ENCODE data around the gene UBE2M.
A peak's percentile ranks its signal among the peaks of the same experiment; 100 is the strongest.

The UBE2M gene

DNA sequence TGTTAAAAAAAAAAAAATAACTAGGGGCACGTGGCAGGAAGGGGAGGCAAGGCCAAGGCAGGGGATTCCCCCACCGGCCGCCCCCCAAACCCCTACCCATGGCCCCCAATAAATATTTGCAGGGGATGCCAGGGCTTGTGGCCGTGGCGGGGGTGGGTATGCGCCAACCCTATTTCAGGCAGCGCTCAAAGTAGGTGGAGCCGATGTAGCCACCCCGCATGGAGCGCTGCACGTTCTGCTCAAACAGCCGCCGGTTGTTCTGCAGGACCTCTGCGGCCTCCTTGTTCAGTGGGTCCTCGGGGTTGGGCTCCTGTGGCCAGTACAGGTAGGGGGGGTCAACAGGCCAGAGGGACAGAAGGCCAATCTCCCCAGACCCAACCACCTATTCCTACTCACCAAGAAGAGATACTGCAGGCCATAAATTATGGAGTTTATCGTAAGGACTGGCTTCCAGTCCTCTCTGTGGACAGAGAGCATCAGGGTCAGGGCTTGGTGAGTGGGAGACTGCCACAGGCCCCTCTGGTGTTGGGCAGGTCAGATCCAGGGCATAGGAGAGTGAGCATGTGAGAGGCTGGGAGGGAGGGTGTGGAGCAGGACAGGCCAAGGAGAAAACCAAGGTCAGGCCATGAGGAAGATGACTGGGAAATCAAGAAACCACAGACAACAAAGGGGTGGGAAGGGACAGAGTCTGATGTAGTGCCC lies 2.3 kb downstream of the UBE2M start:
- DNase-seq (ENCODE audit: low read depth in 1 of 2, low spot score in 1 of 2) = no peak

DNA sequence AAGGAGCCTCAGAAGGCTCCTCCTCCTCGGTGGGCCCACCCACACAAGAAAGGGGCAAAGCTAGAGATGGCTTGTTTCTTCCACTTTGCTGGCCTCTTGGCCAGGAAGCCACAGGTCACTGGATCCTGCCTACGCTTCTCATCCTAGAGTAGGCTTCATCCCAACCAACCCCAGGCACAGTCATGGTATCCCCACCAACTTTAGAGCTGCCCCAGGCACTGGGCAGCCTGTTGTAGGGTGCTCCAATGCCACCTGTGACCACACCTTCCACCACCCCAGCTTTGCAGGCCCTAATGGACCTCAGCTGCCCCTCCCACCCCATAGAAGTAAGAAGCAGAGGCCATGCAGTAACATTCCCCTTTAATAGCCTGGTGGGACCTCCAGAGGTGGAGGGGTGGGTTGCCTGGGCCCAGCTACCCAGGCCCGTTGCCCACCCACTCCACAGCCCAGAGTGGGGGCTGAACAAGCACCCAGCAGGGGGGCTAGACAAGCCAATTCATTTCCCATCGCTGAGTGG lies 3.0 kb downstream of the UBE2M start:
- no peak for DNase-seq (ENCODE audit: low read depth in 1 of 2, low spot score in 1 of 2)

DNA sequence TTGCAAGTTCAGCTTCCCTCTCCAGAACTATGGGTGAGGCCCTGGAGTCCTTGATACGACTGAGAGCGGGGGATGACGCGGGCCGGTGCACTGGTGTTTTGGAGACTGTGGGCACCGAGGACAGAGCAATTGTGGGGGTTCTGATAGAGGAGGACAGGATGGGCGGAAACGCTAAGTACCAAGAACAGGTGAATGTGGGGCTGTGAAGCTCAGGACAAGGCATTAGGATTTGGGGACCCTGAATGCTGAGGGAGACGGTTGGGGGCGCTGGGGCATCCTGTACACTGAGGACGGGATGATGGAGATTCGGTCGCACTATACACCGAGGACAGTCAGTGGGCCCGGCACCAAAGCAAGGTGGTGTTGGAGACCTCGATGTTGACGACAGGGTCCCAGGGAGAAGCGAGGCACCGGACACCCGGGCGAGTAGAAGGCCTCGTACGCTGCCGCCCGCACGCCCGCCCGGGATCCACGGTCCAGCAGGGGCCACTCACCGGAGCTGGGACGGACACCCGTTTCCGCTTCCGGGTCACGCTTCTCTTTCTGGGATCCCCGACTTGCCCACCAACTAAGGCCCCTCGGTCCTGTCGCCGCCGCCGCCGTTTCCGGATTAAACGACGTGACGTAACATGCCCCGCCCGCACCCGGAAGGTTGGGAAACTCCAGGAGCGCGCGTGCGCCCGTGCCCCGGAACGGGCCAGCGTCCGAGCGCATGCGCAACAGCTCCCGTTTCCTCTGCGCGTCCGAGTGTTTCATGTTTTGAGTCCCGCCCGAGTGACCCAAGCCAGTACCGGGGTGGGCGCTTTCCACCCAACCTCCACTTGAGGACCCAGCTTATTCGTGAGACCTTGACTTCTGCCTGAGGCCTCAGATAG lies 3.7 kb downstream of the UBE2M start, which contains the start of gene CHMP2A:
Gene CHMP2A (minus strand): TSS at position 612 of the 875 bp plus-strand sequence. CDS start 893 bp downstream, outside the sequence.
- peak; percentile 95 to 97 for DNase-seq (ENCODE audit: low read depth in 1 of 2, low spot score in 1 of 2)

DNA sequence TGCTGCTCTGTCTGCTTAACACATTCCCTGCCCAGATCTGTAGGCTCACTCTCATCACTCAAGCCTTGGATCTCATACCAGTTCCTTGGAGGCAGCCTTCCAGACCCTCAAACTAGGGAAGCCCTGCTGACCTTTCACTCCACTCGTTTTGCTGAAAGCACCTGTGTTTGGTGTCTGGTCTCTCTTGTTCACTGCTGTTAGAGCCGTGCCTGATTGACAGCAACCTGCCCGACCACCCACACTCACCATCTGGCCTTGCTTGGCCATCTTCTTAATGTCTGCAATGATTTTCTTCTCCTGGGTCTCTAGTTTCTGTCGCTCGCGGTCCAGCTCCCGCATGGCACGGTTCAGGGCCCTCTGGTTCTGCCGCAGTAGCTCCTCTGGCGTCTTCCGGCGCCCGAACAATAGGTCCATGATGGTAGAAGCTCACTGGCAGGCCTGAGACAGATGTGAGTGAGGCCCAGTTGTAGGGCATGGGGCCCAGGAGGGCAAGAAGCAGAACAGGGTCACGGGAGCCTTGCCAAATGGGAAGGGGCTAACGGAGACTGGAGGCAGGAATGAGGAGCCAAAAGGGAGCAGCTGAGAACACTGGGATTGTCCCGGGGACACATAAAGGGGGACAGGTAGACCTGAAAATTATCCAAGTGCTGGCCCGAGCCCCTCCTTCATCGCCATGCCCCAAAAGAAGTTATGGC lies 4.5 kb downstream of the UBE2M start:
- no peak for DNase-seq (ENCODE audit: low read depth in 1 of 2, low spot score in 1 of 2)

DNA sequence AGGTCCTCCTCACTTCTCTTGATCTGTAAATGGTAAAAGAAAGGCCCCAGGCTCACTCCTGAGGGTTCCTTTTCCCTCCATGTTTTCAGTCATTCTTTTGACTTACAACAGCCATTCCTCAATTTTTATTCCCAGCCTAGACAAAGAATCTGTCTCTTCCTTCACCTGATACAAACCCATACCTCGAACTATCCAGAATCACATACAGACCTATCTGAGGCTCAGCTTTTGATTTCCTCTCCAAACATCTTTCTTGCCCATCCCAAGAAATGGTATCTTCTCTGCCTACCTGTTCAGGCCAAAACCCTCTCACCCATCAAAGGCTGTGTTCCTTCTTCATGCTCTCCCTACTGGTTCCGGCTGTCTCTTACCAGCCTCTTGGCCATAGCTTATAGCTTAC lies 5.8 kb downstream of the UBE2M start:
- no peak for DNase-seq (ENCODE audit: low read depth in 1 of 2, low spot score in 1 of 2)

DNA sequence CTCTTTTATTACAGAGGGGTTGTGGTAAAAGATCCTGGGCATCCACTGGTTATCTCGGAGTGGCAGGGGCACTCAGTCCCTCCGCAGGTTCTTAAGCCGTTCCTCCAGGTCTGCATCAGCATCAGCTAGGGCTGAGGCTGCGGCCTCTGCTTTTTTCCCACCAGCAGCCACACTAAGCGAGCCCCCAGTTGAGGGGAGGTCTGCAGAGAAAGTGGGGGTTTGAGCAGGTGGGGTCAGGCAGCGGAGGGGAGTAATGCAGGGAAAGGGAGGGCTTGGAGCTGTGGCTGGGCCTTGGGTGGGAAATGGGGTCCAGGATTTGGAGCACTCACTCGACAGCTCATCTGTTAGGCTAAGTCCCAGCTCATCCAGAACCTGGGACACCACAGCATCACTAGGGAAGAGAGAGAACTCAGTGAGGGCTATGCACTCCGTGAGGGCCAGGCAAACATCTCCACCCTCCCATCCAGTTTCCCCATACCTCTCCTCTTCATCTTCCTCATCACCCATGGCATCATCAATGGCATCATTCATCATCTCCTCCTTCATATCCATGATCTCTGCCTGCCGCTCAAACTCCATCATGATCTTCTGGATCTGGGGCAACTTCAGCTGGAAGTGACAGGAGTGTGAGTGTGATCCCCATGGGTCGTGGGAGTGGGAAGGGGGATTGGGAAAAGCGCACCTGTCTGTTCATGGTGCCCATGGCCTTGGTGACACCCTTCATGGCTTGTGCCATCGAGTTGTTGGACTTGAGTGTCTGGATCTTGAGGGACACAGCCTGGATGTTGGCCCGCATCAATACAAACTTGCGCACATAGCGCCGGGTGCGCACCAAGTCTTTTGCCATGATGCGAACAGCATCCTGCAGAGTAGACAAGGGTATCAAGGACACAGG lies 6.6 kb downstream of the UBE2M start:
- no peak for DNase-seq (ENCODE audit: low read depth in 1 of 2, low spot score in 1 of 2)

DNA sequence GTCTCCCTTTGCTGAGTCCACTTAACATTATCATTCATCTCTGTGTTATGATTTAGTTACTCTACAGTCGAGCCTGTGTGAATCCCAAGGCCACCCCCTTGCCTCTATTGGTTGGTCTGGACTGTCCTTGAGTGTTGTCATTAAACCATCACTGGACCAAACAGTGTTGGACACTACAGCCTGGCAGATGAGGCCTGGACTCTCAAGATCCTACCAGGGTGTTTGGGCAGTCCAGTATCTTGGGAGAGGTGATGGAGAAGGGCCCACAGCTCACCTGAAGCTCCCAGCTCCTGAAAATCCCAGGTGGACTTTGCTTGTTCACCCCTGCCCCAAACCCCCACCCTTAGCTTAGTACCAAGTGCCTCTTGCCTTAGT lies 7.3 kb downstream of the UBE2M start:
- DNase-seq (ENCODE audit: low read depth in 1 of 2, low spot score in 1 of 2) = no peak

DNA sequence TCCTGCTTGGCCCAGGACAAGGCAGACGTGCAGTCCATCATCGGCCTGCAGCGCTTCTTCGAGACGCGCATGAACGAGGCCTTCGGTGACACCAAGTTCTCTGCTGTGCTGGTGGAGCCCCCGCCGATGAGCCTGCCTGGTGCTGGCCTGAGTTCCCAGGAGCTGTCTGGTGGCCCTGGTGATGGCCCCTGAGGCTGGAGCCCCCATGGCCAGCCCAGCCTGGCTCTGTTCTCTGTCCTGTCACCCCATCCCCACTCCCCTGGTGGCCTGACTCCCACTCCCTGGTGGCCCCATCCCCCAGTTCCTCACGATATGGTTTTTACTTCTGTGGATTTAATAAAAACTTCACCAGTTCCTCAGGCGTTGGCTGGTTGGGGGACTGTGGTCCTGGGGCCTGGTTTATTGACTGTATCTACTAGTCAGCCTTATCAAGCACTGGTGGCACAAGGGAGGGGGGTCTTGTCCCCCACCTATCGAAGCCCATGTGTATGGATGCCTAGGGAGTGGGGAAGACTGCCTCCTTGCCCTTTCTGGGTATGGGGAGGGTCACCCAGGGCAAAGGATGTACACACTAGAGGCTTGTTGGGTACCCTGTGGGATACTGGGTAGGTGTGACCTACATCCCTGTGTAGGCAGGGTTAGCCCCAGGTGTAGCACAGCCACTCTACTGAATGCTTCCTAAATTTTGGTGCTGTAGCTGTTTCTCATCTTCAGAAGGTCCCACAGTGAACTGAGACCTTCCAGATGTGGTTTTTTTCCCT lies 7.9 kb downstream of the UBE2M start:
- DNase-seq (ENCODE audit: low read depth in 1 of 2, low spot score in 1 of 2) = no peak

DNA sequence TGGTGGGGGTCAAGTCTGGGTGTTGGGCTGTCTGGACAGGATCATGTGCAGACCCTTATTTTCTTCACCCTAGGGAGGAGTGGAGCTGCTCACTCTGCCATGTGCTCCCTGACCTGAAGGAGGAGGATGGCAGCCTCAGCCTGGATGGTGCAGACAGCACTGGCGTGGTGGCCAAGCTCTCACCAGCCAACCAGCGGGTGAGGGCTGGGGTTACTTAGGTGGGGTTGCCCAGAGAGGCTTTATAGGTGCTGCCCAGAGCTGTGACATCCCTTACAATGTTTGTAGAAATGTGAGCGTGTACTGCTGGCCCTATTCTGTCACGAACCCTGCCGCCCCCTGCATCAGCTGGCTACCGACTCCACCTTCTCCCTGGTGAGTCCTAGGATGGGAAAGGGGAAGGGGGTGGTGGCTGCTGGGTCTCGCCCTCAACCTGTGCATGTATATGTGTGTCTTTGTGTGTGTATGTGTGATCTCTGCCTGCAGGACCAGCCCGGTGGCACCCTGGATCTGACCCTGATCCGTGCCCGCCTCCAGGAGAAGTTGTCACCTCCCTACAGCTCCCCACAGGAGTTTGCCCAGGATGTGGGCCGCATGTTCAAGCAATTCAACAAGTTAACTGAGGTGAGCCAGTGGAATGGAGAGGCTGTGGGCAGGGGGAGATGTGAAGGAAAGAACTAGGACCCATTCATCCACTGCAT lies 8.6 kb downstream of the UBE2M start:
- no peak for DNase-seq (ENCODE audit: low read depth in 1 of 2, low spot score in 1 of 2)

DNA sequence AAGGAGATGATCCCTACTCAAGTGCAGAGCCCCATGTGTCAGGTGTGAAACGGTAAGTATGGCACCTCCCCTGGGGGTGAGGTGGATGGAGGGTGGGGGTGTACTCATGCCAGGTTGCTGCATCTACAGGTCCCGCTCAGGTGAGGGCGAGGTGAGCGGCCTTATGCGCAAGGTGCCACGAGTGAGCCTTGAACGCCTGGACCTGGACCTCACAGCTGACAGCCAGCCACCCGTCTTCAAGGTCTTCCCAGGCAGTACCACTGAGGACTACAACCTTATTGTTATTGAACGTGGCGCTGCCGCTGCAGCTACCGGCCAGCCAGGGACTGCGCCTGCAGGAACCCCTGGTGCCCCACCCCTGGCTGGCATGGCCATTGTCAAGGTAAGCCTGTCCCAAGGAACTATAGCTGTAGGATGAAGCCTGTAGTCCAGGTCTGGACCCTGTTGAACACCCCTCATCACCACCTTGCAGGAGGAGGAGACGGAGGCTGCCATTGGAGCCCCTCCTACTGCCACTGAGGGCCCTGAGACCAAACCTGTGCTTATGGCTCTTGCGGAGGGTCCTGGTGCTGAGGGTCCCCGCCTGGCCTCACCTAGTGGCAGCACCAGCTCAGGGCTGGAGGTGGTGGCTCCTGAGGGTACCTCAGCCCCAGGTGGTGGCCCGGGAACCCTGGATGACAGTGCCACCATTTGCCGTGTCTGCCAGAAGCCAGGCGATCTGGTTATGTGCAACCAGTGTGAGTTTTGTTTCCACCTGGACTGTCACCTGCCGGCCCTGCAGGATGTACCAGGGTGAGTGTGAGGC lies 9.3 kb downstream of the UBE2M start:
- DNase-seq (ENCODE audit: low read depth in 1 of 2, low spot score in 1 of 2) = no peak

DNA sequence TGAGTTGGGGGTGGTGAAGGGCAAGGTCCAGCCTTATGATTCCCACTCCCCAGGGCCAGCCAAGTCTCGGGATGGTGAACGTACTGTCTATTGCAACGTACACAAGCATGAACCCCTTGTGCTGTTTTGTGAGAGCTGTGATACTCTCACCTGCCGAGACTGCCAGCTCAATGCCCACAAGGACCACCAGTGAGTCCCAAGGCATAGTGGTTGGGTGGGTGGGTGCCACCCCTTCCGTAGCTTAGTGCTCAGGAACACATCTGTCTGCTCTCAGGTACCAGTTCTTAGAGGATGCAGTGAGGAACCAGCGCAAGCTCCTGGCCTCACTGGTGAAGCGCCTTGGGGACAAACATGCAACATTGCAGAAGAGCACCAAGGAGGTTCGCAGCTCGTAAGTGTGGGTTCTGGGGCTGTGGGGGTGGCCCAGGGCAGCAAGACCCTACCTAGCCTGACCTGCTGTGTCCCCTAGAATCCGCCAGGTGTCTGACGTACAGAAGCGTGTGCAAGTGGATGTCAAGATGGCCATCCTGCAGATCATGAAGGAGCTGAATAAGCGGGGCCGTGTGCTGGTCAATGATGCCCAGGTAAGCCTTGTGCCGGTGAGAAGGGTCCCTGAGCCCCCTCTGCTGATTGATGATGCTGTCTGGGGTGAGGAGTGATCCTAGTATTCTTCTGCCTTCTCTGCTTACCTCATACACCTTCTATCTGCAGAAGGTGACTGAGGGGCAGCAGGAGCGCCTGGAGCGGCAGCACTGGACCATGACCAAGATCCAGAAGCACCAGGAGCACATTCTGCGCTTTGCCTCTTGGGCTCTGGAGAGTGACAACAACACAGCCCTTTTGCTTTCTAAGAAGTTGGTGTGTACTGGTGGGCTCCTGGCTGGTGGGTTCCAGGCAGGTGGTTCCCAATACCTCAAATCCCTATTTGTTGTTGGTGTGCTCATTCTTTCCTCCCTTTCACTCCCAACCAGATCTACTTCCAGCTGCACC lies 10.8 kb downstream of the UBE2M start:
- no peak for DNase-seq (ENCODE audit: low read depth in 1 of 2, low spot score in 1 of 2)

DNA sequence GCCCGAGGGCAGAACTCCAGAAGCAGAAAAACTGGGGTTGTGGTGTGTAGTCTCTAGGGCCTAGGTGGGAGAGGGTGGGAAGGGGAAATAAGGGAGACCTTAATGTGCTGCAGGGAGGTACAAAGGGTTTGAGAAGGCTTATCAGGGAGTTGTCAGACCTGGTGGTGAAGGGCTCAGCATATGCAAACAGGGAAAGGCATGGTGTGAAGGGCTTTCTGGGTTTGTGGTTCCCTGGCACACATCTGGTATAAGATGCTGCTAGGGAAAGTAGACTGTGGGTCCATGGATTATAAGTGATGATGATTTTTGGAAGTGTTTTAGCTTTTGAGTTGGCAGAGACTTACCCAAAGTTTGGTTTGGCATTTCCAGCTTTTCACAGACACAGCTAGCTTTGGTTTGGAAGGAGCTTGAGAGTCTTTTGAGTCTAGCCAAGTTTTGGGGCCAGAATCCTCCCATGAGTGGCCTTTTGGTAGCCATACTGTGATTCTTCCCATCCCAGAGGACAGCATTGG lies 12.3 kb downstream of the UBE2M start:
- no peak for DNase-seq (ENCODE audit: low read depth in 1 of 2, low spot score in 1 of 2)

DNA sequence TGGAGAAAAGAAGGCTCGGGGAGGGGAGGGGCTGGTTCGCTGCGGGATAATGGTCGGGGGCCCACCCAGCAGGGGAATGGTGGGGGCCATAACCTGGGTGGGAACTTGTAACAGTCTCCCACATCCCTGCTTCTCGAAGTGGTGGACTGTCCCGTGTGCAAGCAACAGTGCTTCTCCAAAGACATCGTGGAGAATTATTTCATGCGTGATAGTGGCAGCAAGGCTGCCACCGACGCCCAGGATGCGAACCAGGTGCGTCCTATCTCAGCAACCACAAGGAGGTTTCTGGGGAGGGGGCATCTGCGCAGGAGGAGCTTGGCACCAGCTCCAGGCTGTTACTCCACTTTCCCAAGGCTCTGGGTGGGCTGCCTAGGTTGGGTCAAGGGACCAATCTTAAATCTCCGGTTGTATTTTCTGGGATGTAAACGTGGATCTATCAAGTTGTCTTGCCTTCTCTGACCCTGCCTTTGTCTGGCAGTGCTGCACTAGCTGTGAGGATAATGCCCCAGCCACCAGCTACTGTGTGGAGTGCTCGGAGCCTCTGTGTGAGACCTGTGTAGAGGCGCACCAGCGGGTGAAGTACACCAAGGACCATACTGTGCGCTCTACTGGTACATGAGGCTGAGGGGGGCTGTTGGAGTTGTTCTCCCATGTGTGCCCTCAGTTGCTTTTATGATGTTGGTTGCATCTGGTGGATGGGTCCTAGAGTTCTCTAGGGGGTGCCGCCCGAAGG lies 13.0 kb downstream of the UBE2M start:
- no peak for DNase-seq (ENCODE audit: low read depth in 1 of 2, low spot score in 1 of 2)

DNA sequence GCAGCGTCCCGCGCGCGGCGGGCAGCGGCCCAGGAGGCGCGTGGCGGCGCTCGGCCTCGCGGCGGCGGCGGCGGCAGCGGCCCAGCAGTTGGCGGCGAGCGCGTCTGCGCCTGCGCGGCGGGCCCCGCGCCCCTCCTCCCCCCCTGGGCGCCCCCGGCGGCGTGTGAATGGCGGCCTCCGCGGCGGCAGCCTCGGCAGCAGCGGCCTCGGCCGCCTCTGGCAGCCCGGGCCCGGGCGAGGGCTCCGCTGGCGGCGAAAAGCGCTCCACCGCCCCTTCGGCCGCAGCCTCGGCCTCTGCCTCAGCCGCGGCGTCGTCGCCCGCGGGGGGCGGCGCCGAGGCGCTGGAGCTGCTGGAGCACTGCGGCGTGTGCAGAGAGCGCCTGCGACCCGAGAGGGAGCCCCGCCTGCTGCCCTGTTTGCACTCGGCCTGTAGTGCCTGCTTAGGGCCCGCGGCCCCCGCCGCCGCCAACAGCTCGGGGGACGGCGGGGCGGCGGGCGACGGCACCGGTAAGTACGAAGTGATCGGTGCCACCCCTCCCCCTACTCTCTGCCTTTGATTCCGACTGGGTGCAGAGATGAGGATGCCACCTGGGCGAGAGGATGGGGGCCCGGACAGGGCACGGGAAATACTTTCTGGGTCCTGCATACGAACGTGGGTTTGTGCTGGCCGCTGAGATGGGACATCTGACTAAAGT lies 13.7 kb downstream of the UBE2M start:
- DNase-seq (ENCODE audit: low read depth in 1 of 2, low spot score in 1 of 2) = peak; percentile 70 to 74

DNA sequence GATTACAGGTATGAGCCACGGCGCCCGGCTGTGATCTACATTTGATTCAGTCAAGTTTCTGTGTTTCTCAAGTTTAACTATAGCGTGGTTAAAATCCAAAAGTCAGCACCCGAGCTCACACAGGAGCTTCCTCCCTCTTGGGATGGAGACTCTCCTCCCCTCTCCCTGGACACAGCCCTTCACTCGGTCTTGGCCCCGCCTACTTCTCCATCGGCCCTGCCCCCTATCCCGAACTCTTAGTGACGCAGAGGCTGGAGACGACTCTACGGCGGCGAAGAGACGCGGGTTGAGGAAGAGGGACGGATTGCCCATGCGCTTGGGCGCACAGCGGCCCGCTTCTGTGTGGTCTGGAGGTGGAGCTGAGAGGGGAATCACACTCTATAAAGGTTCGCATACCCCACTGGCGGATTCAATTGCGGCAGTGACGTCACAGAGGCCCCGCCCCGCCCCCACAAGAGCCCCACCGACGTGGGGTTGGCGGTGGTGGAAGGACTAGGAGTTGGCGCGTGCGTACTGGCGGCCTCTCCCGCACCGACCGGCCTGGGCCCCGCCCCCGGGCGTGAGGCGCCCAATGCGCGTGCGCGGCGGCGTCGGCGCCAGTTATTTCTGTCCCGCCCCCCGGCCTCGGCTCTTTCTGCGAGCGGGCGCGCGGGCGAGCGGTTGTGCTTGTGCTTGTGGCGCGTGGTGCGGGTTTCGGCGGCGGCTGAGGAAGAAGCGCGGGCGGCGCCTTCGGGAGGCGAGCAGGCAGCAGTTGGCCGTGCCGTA lies 14.4 kb downstream of the UBE2M start, which contains the start of gene TRIM28:
Gene TRIM28 (plus strand): TSS at position 239 of the 765 bp plus-strand sequence. CDS start 694 bp downstream, outside the sequence.
- peak; percentile 100 for DNase-seq (ENCODE audit: low read depth in 1 of 2, low spot score in 1 of 2)
